GM13977 (cell line): ENCODE data around the gene DLGAP3.

ENCODE experiments used
- DNase-seq: peaks from one replicate; pipeline ENCODE4 v3.0.0; 2012; ENCODE audit warnings: low spot score
- CTCF ChIP-seq: IDR thresholded peaks from 2 replicates; pipeline ENCODE4 v1.5.1; 2012; ENCODE audit warnings: mild to moderate bottlenecking, control low read depth; ENCODE audit not compliant: insufficient read depth; ENCODE audit errors: extremely low read depth, missing control alignments
- in situ Hi-C: fragments of 300-500 bp; cut with MboI; formaldehyde crosslinking; loops from one replicate; pipeline ENCODE4 v1.12.0; 2022; ENCODE audit warnings: low sequenced_read_pairs, low pct_unique_long_range_greater_than_20kb, mixed read lengths, inconsistent platforms; ENCODE audit not compliant: unreplicated experiment

The DLGAP3 gene

GRCh38 chr1:34928066-34928696, 1.3 kb downstream of the DLGAP3 start:
- in situ Hi-C loops: no loop called here
- TF ChIP-seq CTCF: no peak

DNA sequence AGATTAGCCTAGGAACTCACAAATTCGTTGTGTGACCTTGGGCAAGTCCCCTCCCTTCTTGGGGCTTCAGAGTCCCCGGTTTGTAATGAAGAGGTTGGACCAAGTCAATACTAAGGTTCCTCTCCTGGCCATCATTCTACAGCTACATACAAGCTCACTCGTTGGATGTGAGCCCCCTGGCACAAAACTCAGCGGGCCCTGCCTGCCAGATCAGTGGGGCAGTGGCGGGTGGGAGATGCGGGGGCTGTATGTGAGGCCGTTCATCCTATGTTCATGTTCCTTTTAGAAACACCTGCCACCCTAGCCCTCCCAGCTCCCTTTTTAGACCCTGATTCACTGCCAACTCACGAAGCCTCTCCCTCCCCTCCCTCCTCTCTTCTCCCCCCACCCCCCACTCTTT, 2.1 kb downstream of the DLGAP3 start:
- in situ Hi-C loops: no loop called here
- no peak for TF ChIP-seq CTCF
- no peak for DNase-seq

More at GRCh38 chr1:34928066-34928696, 1.3 kb downstream of the DLGAP3 start:
- no peak for DNase-seq

DNA sequence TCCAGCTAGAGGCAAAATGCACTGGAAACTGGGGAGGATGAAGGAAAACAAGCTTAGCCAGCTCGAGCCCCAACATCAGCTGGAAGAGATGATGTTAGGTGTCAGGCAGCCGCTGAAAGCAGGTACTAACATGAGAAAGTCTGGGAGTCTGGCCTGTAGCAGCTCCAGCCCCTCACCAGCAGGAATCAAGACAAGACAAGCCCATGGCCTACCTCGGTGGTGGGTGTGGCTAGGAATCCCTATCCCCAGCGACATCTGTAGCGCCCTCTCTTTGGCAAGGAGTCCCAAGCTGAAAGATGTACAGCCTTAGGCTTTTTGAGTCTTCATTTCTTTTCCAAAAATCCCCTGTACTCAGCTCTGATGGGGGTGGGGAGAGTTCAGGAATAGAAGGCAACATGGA, 2.6 kb downstream of the DLGAP3 start:
- no peak for DNase-seq
- TF ChIP-seq CTCF: no peak
- in situ Hi-C loops: no loop called here

DNA sequence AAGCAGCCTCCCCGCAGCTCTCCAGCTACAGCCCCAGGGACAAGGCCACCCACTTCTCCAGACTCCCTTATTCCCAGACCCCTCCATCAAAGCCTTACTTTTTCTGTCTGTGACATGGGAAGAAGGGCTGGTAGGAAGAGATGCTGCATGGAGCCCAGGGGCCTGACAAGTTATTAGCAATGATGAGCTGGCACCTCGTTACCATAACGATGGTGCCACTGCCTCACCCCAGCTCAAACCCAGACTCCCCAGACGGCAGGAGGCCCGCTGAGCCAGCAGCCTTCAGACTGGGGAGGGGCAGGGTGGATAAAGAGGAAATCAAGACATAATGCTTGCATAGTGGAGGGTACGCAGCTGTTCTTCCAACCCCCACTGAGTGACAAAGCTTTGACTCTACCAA, 3.3 kb downstream of the DLGAP3 start:
- in situ Hi-C loops: no loop called here
- no peak for TF ChIP-seq CTCF

GRCh38 chr1:34925730-34926129, 3.7 kb downstream of the DLGAP3 start:
- no peak for TF ChIP-seq CTCF
- no peak for DNase-seq
- in situ Hi-C loops: no loop called here

More for the DNA sequence above, 3.3 kb downstream of the DLGAP3 start:
- DNase-seq: no peak

DNA sequence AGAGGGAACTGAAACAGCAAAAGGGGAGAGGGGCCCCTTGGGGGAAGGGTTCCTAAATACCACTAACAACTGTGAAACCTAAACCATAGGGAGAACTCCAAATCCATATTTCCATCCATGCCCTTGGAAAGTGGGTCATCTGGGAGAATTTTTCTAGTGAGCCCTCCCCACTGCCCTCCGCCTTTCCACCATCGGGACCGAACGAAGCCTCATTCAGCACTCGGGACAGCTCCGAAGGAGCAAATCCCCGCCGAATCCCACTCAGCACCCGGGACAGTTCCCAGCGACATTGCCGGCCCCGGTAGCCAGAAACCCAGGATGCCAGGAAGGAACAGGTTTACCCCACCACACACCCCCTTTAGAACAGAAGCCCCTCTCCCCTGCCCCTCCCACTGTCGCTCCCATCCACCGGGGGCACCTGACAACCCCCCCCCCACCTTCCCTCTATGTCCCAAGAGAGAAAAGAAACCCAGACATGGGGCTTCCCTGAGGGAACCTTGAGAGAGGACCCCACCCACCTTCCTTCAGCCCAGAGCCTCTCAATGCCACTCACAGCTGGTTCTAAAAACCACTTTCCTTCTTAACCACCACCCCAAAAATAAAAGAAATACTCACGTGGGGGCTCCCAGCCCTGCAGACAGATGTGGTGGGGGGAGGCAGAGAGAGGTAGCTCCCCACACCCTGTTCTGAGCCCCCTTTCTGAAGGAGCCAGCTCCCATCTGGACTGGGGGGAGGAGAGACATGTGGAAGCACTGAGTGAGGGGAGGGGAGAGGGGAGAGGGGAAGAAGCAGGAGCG, 4.5 kb downstream of the DLGAP3 start:
- peak; percentile 76 for DNase-seq
- no peak for TF ChIP-seq CTCF
- in situ Hi-C loops: no loop called here
